ENCODE results near the gene GNG14. TPM values are rescaled to one million over a fixed set of nuclear protein-coding genes. Genes with fewer than 3 reads are reported as not detected.
"Not testable (repeated sequence)": the region's sequence is repeated elsewhere in the genome, so short reads cannot be mapped to it uniquely, and the experiment has no call there.

Gene GNG14
- total and polyA plus RNA-seq, 12 donors, result not detected

- Histone ChIP-seq H3K4me3 (no peak overlapping the region), H3K4me1 (replicated peaks in 1 of 2) (no peaks in the 10 kb centered on the region), H3K36me3 (replicated peaks in 1 of 2) (peaks cover 0 to 72% of the 10 kb centered on the region in 2 donors), H3K9me3 (replicated peaks in 1 of 3) (no peaks in the 10 kb centered on the region), H3K27me3 (no peaks in the 10 kb centered on the region), H3K27ac (no peak overlapping the region)
- DNase-seq, result peak; percentile 82 to 94 (median 89)
- TF ChIP-seq, protein P1, sequence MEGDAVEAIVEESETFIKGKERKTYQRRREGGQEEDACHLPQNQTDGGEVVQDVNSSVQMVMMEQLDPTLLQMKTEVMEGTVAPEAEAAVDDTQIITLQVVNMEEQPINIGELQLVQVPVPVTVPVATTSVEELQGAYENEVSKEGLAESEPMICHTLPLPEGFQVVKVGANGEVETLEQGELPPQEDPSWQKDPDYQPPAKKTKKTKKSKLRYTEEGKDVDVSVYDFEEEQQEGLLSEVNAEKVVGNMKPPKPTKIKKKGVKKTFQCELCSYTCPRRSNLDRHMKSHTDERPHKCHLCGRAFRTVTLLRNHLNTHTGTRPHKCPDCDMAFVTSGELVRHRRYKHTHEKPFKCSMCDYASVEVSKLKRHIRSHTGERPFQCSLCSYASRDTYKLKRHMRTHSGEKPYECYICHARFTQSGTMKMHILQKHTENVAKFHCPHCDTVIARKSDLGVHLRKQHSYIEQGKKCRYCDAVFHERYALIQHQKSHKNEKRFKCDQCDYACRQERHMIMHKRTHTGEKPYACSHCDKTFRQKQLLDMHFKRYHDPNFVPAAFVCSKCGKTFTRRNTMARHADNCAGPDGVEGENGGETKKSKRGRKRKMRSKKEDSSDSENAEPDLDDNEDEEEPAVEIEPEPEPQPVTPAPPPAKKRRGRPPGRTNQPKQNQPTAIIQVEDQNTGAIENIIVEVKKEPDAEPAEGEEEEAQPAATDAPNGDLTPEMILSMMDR (IDR thresholded peaks at IDR 0.05), result peak; percentile 71 to 86 (median 80)
- TF ChIP-seq POLR2A (IDR thresholded peaks at IDR 0.05), result no peak
- intact Hi-C loops (cut with DNase I), result loop anchor here in 1 of 2 donors (10.0 kb wide), 1 partner anchor 112 kb away; no protein-coding TSS in a partner anchor
- 16 to 26% (median 21%) methylated on average over 3 to 4 of the region's 4 CpGs for WGBS, 4 donors
Observed at GRCh38 chr19:12676384-12676792, 11.4 kb upstream of the GNG14 start.

- Histone ChIP-seq H3K9me3 (replicated peaks in 1 of 3) (no peaks in the 10 kb centered on the region), H3K4me1 (replicated peaks in 1 of 2) (no peaks in the 10 kb centered on the region), H3K27ac (no peak overlapping the region), H3K27me3 (no peaks in the 10 kb centered on the region), H3K4me3 (no peak overlapping the region), H3K36me3 (replicated peaks in 1 of 2) (peaks cover 0 to 72% of the 10 kb centered on the region in 2 donors)
- no peak for TF ChIP-seq POLR2A (IDR thresholded peaks at IDR 0.05)
- TF ChIP-seq, protein P1 (IDR thresholded peaks at IDR 0.05), result no peak
- WGBS, 4 donors, result 81 to 95% (median 91%) methylated on average over 5 to 12 of the region's 12 CpGs
- intact Hi-C loops (cut with DNase I), result loop anchor here in 1 of 2 donors (10.0 kb wide), 1 partner anchor 112 kb away; no protein-coding TSS in a partner anchor
- DNase-seq, result no peak
Observed at GRCh38 chr19:12676928-12677327, 10.9 kb upstream of the GNG14 start.

- not testable (repeated sequence) for H3K4me1 ChIP-seq (replicated peaks in 1 of 2); H3K27me3 ChIP-seq; H3K4me3 ChIP-seq; H3K27ac ChIP-seq; H3K9me3 ChIP-seq (replicated peaks in 1 of 3); DNase-seq
- intact Hi-C loops (cut with DNase I), result loop anchor here in 1 of 2 donors (10.0 kb wide), 1 partner anchor 113 kb away; no protein-coding TSS in a partner anchor
- 80 to 92% (median 89%) methylated on average over 4 to 5 of the region's 5 CpGs for WGBS, 4 donors
- H3K36me3 ChIP-seq (replicated peaks in 1 of 2), result peaks cover 0 to 65% of the 10 kb centered on the region in 2 donors
Observed at GRCh38 chr19:12678039-12678438, 9.8 kb upstream of the GNG14 start.

DNA sequence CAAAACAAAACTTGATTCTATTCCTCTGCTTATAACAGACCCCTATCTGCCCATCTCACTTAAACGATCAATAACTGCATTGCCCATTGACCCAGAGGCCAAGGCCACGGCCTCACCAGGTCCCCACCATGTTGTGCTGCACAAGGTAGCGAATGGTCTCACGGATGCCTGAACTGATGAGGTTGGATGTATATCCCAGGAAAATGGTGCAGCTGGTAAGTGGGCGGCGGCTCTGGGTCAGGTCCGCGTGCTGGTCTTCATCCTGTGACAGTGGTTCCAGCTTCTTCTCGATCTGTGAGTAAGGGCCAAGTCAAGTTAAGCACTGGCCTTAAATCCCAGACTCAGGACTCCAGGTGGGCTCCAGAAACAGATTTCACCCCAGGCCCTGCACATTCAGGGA is 7.8 kb upstream of the GNG14 start:
- Histone ChIP-seq H3K27me3 (no peaks in the 10 kb centered on the region), H3K36me3 (replicated peaks in 1 of 2) (peaks cover 0 to 48% of the 10 kb centered on the region in 2 donors), H3K4me3 (no peak overlapping the region), H3K9me3 (replicated peaks in 1 of 3) (no peaks in the 10 kb centered on the region), H3K27ac (no peak overlapping the region), H3K4me1 (replicated peaks in 1 of 2) (no peaks in the 10 kb centered on the region)
- no peak for DNase-seq
- TF ChIP-seq POLR2A (IDR thresholded peaks at IDR 0.05), result no peak
- TF ChIP-seq, protein P1 (IDR thresholded peaks at IDR 0.05), result no peak
- WGBS, 4 donors, result 93 to 96% (median 94%) methylated on average over 3 to 9 of the region's 9 CpGs
- intact Hi-C loops (cut with DNase I), result no loop called here
